Cardiac fibroblast (primary cell): Measurements from ENCODE around the gene RNASE8.

Source experiments
- DNase-seq, 2 donors: peaks; one replicate each; pipeline versions ENCODE4 v3.0.0 to v3.0.0-alpha.2; 2010; ENCODE audit warnings: low read depth in 2 of 2
- H3K4me3 ChIP-seq, 2 donors: replicated peaks in 1 of 2; 1 replicate in 1 of 2; 2 replicates in 1 of 2; pipeline ENCODE4 v1.5.1; 2011; ENCODE audit warnings: low read depth in 2 of 2, low read length in 2 of 2, mild to moderate bottlenecking in 2 of 2, moderate library complexity in 1 of 2
- TF ChIP-seq, protein P1 (sequence below): IDR thresholded peaks from one replicate; pipeline ENCODE4 v1.5.1; 2011; ENCODE audit warnings: low read depth, mild to moderate bottlenecking, low read length, inconsistent platforms

RNASE8 gene

DNA sequence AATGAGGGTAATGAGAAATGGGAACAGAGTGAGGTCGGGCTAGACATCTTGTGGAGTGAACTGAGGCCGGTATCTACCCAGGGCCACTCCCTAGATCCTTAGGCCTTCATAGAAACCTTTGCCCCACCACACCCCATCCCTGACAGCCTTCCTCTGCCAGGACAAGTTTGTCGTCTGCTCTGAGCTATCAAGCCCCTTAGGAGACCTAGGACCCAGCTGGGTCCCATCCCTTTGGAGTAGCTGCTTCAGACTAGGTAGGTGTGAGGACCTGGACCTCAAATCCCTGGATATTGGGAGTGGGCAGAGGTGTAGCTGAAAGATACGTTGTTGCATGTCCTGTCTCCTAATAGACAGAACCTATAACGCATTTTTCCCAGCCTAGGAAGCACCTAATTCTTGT, 43.3 kb downstream of the RNASE8 start, which contains the start of gene TMEM253:
TSS of gene TMEM253 (plus strand) at position 136 of the 400 bp plus-strand sequence. CDS start 278 bp downstream, outside the sequence.
- no peak for DNase-seq
- TF ChIP-seq, protein P1, sequence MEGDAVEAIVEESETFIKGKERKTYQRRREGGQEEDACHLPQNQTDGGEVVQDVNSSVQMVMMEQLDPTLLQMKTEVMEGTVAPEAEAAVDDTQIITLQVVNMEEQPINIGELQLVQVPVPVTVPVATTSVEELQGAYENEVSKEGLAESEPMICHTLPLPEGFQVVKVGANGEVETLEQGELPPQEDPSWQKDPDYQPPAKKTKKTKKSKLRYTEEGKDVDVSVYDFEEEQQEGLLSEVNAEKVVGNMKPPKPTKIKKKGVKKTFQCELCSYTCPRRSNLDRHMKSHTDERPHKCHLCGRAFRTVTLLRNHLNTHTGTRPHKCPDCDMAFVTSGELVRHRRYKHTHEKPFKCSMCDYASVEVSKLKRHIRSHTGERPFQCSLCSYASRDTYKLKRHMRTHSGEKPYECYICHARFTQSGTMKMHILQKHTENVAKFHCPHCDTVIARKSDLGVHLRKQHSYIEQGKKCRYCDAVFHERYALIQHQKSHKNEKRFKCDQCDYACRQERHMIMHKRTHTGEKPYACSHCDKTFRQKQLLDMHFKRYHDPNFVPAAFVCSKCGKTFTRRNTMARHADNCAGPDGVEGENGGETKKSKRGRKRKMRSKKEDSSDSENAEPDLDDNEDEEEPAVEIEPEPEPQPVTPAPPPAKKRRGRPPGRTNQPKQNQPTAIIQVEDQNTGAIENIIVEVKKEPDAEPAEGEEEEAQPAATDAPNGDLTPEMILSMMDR, result no peak
- no peak within 1 kb of the TSS for H3K4me3 ChIP-seq

DNA sequence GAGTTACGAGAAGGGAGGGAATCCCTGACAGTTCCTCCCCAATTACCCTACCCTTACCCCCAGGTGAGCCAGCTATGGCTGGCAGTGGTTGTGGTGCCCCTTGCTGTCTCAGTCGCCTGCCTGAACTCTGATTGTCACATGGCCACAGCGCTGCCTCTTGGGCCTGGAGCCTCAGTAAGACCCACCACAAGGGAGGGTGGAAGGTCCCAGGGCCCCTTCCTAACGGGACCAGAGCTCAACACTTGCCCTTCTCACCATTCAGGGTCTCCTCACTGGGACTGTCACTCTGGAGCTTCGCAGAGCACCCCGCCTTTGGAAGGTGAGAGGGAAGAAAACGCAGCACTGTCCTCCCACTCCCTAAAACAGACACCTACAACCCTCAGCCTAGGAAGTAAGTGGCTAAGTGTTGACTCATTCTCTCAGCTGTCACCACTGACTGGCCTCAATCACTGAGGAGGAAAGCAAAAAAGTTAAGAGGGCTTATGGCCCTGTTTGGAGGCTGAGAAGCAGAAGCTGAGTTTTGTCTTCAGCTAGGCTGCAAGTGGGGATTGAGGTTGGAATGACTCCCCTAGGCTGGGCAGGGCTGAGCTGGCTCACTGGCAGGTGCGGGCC, 44.3 kb downstream of the RNASE8 start:
- no peak overlapping the region for H3K4me3 ChIP-seq
- TF ChIP-seq, protein P1, result no peak
- DNase-seq, result no peak

DNA sequence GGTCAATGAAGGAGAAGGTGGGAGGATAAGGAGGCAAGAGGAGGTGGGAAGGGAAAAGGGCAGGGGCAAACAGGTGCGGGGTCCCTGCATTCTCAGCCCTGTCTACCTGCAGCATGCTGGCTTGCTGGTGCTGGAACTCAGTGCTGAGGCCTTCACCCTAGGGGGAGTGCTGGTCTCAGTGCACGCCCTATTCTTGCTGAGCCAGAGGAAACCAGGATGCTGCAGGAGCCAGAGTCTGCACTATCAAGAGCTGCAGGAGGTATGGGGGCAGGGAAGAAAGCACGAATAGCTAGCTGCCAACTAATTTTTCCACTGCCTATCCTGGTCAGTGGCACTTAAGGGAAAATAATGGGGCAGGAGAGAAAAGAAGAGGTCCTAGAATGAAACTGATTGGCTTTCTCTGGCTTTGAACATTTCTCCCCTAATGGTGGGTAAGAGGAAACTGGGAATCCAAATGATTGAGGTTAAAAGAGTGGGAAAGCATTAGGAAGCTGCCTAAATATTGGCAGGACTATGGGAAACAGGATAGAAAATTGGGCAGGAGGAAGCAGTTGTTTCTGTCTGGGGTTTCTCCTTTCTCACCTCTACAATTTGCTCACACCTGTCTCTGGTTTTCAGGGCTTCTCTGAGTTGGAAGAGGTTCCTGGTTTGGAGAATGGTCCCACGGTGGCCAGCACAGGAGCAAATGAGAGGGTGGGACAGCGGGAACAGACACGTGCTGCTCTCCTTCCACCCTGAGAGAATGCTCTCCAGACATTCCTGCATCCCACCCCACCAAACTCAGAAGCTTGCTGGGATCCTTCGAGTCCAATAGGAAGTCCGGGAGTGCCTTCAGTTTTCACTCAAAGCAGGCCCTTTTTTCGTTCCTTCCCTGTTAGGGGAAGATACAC, 45.1 kb downstream of the RNASE8 start:
- DNase-seq, result no peak
- H3K4me3 ChIP-seq, result peak overlapping the region; percentile 69 to 71
- TF ChIP-seq, protein P1, result no peak

DNA sequence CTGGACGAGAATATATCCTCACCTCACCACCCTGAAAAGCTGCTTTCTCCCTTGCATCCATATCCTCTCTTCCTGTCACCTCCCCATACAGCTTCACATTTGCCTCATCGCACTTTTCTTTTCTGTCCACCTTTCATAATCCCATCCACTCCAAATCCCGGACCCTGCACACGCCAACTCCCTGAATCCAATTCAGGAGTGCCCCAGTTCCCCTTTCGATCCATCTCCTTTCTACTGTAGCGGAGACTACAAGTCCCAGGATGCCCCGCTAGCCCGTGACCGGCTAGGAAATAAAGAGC, 45.7 kb downstream of the RNASE8 start:
- H3K4me3 ChIP-seq, result peak overlapping the region; percentile 69 to 71
- no peak for DNase-seq
- TF ChIP-seq, protein P1, result no peak

DNA sequence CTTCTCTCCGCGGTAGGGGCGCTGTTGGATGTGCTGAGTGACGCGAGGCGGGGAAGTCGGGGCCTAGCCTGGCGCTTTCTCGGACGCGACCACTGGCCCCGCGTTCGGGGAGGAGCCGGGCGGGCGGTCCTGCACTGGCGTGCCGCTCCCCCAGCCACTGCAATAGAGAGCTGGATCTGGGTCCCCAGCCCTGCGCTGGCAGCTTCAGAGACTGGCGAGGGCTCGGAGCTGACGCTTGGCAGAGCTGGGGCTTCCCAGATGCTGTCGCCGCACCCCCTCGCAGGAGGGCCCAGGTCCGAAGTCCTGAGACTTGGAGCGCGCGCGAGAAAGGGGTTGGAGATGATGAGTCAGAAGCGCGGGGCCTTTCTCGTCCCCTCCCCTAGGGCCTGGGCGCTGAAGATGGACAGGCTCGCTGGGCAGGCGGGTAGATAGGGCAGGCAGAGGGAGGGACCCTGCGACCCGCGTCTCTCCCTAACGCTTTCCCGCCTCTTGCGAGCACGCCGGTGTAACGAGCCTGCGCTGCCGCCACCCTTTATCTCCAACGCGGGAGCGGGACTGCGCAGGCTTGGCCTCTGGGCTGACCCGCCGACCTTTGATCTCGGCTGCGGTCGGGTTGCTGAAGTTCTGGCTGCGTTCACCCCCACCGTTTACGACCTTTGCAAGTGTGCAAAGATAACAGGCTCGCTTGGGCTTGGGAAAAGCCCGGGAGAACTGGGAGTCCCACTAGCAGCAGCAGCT, 46.3 kb downstream of the RNASE8 start:
- DNase-seq, result peak; percentile 98
- H3K4me3 ChIP-seq, result peak overlapping the region; percentile 69 to 71
- TF ChIP-seq, protein P1, result peak; percentile 79

DNA sequence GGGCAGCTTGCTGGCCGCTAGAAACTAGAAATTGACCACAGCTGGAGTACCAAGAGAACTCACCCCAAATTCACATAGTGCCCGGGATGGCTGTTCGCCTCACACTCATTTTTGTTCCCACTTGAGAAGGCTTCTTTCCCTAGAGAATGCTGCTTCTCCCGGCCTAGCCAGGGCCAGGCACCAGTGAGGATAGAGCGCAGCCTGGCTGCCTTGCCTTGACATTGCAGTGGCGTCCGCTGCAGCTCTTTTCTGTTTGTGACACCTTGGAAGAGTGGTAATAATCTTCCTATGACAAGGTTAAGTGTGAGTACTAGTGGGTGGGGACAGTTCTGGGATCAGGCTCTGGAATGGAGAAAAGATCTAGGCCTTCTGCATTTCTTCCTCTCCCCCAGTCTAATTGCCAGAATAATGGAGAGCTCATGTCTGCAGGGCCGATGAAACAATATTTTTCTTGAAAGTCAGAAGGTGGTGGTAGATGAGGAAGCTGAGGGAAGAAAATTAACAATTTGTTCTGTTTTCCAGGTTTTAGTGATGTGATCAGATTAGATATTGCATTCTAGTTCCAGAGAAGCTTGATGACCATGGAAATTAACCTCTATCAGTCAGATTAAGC, 46.9 kb downstream of the RNASE8 start:
- peak overlapping the region; percentile 69 to 71 for H3K4me3 ChIP-seq
- TF ChIP-seq, protein P1, result peak; percentile 99
- DNase-seq, result peak; percentile 87
